Brain microvascular endothelial cell (primary cell): ENCODE results near the gene DGKE.

Experiments
- DNase-seq: peaks from one replicate; pipeline ENCODE4 v3.0.0-alpha.2; 2020
- H3K27ac ChIP-seq: fragments of 250-450 bp; sonication (Bioruptor Pico); 2 replicates; pipeline ENCODE4 v1.5.1; 2020; ENCODE audit warnings: mild to moderate bottlenecking, moderate library complexity
- H3K27me3 ChIP-seq: fragments of 250-450 bp; sonication (Bioruptor Pico); replicated peaks from 2 replicates; pipeline ENCODE4 v1.5.1; 2020; ENCODE audit warnings: mild to moderate bottlenecking
- H3K36me3 ChIP-seq: fragments of 250-450 bp; sonication (Bioruptor Pico); replicated peaks from 2 replicates; pipeline ENCODE4 v1.5.1; 2020; ENCODE audit warnings: mild to moderate bottlenecking
- H3K4me3 ChIP-seq: 2 replicates; pipeline ENCODE4 v1.5.1; 2011; ENCODE audit warnings: low read depth, mild to moderate bottlenecking, control low read depth, low read length, moderate library complexity
- in situ Hi-C: cut with HindIII; loops from 2 replicates; pipeline ENCODE4 v1.10.0; 2017; ENCODE audit warnings: low sequenced_read_pairs, low pct_ligation_motif_present
- TF ChIP-seq, protein P1 (sequence below): IDR thresholded peaks from 2 replicates; pipeline ENCODE4 v1.5.1; 2011; ENCODE audit warnings: low read depth, mild to moderate bottlenecking, moderate library complexity, low read length, control low read depth, inconsistent platforms; ENCODE audit errors: missing control alignments

Gene DGKE

DNA sequence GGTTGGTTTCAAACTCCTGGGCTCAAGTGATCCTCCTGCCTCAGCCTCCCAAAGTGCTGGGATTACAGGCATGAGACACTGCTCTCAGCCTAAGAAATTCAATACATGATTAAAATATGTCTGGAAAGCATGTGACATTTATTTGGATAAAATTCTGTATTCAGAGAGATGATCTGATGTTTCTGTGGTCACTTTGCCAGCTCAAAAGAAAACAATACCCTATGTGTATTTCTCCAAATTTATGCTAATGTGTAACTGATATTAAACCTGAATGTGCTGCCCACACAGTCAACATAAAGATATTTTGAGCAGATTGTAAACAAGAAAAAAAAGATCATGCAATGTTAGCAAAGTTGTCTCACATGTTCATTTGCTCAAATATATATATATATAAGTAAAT lies 16.9 kb upstream of the DGKE start:
- Histone ChIP-seq H3K36me3 (no peaks in the 10 kb centered on the region), H3K27me3 (no peaks in the 10 kb centered on the region), H3K4me3 (no peak overlapping the region), H3K27ac (no peak overlapping the region)
- DNase-seq, result no peak
- in situ Hi-C loops, result no loop called here
- TF ChIP-seq, protein P1, sequence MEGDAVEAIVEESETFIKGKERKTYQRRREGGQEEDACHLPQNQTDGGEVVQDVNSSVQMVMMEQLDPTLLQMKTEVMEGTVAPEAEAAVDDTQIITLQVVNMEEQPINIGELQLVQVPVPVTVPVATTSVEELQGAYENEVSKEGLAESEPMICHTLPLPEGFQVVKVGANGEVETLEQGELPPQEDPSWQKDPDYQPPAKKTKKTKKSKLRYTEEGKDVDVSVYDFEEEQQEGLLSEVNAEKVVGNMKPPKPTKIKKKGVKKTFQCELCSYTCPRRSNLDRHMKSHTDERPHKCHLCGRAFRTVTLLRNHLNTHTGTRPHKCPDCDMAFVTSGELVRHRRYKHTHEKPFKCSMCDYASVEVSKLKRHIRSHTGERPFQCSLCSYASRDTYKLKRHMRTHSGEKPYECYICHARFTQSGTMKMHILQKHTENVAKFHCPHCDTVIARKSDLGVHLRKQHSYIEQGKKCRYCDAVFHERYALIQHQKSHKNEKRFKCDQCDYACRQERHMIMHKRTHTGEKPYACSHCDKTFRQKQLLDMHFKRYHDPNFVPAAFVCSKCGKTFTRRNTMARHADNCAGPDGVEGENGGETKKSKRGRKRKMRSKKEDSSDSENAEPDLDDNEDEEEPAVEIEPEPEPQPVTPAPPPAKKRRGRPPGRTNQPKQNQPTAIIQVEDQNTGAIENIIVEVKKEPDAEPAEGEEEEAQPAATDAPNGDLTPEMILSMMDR, result no peak

DNA sequence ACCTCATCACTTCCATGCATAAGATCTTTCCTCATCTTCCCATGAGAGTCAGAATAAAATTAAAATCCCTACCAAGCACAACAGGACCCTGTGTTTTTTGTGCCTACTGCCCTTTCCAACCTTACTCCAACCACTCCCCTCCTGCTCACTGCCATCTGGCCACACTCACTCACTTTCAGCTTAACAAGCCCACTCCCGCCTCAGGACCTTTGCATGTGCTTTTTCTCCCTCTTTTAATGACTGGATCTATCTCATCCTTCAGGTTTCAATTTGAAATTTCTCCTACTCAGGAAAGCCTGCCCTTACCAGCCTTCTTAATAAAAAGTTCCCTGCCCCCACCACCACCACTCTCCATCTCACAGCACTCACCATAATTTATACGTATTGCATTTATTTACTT lies 14.9 kb upstream of the DGKE start:
- Histone ChIP-seq H3K4me3 (no peak overlapping the region), H3K36me3 (no peaks in the 10 kb centered on the region), H3K27me3 (no peaks in the 10 kb centered on the region), H3K27ac (no peak overlapping the region)
- DNase-seq, result no peak
- in situ Hi-C loops, result no loop called here
- TF ChIP-seq, protein P1, result no peak

- no peaks in the 10 kb centered on the region for H3K27me3 ChIP-seq
- in situ Hi-C loops, result no loop called here
- DNase-seq, result peak; percentile 61
Observed at GRCh38 chr17:56819431-56820145, 14.4 kb upstream of the DGKE start.

DNA sequence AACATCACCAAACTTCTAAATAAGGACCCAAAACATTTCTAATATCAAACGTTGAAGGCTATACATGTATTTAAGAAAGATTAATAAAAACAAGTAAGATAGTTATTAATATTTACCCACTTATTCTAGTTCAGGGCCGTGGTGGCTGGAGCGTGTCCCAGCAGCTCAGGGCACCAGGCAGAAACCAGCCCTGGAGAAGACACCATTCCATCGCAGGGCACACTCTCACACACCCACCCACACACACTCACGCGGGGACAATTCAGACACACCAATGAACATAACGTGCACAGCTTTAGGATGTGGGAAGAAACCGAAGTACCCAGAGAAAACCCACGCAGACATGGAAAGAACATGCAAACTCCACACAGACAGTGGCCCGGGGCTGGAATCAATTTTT lies 13.7 kb upstream of the DGKE start:
- H3K4me3 ChIP-seq, result no peak overlapping the region
- H3K27ac ChIP-seq, result no peak overlapping the region
- TF ChIP-seq, protein P1, result no peak
- no peak for DNase-seq
- H3K27me3 ChIP-seq, result no peaks in the 10 kb centered on the region
- in situ Hi-C loops, result no loop called here
- no peaks in the 10 kb centered on the region for H3K36me3 ChIP-seq

More at GRCh38 chr17:56819431-56820145, 14.4 kb upstream of the DGKE start:
- TF ChIP-seq, protein P1, result peak; percentile 87
- Histone ChIP-seq H3K36me3 (no peaks in the 10 kb centered on the region), H3K4me3 (no peak overlapping the region), H3K27ac (no peak overlapping the region)

DNA sequence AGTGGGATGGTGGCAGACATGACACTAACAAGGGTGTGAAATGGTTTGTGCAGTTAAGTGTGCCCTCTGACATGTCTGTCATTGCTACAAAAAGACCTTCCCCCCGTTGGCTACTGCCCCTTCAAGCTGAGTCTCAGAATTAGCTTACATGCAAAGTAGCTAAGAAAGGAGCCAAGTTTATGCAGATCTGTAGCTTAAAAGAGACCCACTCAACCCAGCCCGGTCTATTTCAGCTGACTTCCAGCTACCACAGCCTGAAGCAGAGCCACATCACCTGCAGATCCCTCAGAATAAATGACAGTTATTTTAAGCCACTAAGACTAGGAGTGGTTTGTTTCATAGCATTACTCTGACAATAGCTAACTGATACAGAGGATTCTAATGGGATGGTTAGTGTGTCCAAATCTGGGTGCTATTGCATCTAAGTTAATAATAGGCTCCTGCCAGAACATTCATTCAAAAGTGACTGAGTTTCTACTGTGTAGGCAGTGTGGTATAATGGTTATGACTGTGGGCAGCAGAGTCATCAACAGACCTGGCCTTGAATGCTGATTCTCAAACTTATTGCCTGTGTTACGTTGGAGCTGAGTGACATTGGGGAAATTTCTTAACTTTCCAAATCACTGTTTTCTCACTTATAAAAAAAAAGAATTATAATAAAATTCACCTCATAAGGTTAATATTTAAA lies 12.0 kb upstream of the DGKE start:
- H3K27me3 ChIP-seq, result no peaks in the 10 kb centered on the region
- H3K36me3 ChIP-seq, result no peaks in the 10 kb centered on the region
- no peak overlapping the region for H3K4me3 ChIP-seq
- DNase-seq, result no peak
- in situ Hi-C loops, result no loop called here
- no peak overlapping the region for H3K27ac ChIP-seq
- TF ChIP-seq, protein P1, result no peak
